GM18498 (cell line): ENCODE measurements around the gene ARL6IP4.
"Not testable (repeated sequence)": the region's sequence is repeated elsewhere in the genome, so short reads cannot be mapped to it uniquely, and the experiment has no call there.

Source experiments
- ATAC-seq: cut with Tn5 transposase; IDR thresholded peaks from one replicate; pipeline ENCODE4 v1.9.1; 2021; ENCODE audit warnings: mild to moderate bottlenecking, moderate library complexity; ENCODE audit not compliant: unreplicated experiment

The ARL6IP4 gene

DNA sequence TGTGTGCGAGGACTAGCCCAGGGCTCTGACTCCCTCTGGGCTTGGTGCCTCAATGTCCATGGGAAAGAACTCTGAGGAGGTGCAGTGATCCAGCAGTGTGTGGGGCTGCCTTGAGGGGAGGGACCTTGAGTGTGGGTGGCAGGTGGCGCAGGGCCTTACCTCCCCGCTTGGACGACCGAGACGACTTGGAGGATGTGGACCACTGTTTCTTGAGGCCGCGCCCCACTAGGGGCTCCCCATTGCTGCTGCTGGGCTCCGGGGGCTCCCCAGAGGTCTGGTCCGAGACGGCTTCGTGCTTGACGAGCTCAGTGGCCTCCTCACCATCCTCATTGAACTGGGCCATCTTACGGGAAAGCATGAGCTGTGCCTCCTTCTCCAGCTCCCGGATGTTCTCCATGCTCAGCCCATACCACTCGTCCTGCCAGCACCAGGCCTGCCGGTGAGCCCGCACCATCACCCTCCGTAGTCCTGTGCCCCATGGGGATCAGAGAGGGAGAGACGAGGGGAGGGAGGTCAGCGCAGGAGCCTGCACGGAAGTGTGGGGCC lies 24.7 kb downstream of the ARL6IP4 start:
- no peak for ATAC-seq

DNA sequence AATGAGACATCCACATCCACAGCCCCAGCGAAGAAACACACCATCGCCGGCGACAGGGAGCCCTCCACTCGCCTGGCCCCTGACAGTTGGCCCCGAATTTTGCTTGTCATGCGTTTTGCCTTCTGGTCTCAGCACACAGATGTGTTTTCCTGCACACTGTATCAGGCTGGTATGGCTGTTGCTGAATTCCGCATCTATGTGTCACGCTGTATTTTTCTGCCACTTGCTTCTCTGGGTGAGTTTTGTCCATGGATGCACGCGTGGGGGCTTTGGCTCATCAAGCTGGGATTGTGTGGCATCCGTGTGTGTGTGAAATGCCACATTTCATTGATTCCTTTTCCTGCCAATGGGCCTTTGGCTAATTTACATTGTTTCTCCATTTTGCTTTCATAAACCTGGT lies 26.5 kb downstream of the ARL6IP4 start:
- ATAC-seq, result no peak

DNA sequence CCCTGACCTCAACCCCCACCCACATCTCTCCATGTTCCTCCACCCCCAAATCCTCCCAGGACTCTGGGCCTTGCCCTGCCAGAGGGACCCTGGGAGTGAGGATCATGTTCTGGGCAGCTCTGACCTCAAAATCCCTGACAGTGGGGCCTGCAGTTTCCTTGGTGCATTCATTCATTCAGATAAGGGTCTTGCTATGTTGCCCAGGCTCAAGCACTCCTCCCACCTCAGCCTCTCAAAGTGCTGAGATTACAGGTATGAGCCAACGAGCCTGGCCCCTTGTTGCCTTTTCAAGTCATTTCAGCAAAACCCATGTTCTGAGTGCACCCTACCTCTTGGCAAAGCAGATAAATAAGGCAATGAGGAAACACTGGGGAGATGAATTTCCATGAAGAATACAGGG lies 29.6 kb downstream of the ARL6IP4 start:
- no peak for ATAC-seq

DNA sequence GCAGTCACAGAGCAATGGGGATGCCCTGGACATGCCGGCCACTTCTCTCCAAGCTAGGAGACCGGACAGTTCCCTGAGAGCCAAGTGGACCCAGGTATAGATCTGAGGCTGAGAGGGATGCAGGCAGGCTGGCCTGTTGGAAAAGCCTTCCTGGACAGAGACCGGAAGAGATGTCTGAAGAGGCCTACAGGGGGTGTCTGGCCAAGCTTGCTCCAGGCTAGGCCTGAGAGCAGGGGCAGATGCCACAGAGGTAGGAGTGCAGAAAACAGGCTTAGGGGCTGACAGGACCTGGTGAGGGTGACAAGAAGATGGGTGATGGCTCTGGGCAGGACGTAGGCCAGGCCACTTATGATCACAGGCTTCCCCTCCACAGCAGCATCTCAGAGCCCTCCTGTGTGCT lies 30.2 kb downstream of the ARL6IP4 start:
- no peak for ATAC-seq

DNA sequence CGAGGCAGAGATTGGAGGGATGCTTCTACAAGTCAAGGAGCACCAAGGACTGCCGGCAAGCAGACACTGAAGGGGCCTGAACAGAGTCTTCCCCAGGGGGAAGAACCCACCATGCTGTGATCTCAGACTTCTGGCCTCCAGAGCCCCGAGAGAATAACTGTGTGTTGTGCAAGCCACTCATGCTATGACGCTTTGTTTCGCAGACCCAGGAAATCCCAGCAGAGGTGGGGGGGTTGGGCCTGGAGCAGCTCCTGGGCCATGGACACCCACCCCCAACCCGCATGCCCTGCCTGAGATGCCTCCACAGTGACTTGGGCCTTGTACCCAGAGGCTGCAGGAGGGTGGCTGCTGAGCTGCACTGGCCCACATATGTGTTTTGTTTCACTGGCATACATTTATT lies 31.2 kb downstream of the ARL6IP4 start:
- no peak for ATAC-seq

DNA sequence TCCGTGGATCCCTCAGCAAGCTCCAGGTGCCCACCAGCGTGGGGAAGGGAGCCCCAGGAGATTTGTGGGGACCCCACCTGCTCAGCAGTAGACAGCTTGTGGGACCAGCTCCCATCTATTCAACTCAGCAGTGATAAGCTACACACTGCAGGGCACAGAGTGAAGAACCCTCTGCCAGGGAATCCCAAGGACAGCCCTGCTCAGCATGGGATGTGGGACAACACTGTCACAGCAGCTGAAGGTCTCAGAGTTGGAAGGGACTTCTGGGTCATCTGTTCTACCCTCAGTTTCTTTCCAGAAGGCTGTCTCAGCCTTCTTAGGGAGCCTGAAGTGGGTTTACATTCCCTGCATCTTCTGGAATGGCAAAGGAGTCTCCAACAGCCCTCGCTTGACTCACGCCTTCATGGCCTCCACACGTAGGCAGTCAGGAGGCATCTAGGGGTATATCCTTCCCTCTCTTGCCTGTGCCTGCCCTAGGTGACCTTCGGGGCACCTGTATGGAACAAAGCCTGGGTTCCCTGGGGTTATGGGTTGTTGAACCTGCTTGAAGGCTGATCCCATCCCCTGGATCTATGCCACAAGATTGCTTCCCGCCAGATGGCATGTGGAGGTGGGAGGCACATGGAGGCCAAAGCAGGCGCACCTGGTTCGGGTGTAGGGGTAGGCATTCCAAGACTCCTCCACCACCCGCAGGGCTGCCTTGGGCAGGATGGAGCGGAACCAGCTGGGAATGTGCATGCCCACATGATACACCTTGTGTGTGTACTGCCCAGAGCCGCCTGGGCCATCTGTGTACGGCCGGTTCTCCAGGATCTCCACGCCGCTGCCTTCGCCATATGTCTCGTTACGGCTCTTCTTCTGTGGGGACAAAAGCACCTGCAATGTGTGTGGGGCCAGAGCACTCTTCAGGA lies 33.0 kb downstream of the ARL6IP4 start:
- ATAC-seq, result no peak

DNA sequence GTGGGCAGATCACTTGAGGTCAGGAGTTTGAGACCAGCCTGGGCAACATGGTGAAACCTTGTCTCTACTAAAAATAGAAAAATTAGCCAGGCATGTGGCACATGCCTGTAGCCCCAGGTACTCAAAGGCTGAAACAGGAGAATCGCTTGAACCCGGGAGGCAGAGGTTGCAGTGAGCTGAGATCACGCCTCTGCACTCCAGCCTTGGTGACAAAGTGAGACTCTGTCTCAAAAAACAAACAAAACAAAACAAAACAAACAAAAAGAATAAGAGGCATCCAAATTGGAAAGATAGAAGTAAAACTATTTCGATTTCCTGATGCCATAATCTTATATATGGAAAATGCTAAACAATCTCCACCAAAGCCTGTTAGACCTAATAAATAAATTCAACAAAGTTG lies 34.0 kb downstream of the ARL6IP4 start:
- ATAC-seq, result not testable (repeated sequence)

DNA sequence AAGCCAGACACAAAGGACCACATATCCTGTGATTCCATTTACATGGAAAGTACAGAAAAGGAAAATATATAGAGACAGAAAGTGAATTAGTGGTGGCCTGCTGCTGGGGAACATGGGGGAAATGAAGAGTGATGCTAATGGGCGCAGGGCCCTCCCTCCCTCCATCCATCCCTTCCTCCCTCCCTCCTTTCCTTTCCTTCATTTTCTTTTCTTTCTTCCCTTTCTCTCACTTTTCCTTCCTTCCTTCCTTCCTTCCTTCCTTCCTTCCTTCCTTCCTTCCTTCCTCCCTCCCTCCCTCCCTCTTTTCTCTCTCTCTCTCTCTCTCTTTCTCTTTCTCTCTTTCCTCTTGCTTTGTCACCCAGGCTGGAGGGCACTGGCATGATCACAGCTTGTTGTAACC lies 37.3 kb downstream of the ARL6IP4 start:
- ATAC-seq, result no peak

DNA sequence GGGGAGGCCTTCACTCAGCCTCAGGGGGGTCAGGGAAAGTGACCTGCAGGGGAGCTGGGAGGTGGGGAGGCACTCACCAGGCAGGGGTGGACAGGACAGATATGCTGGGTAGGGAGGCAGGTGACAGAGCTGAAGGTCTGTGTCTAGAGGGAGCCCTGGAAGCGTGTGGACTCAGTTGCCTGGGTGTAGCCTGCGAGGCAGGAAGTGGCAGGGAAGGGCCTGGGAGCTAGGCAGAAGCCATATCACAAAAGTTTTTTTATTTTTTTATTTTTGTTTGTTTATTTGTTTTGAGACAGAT lies 39.3 kb downstream of the ARL6IP4 start:
- no peak for ATAC-seq

DNA sequence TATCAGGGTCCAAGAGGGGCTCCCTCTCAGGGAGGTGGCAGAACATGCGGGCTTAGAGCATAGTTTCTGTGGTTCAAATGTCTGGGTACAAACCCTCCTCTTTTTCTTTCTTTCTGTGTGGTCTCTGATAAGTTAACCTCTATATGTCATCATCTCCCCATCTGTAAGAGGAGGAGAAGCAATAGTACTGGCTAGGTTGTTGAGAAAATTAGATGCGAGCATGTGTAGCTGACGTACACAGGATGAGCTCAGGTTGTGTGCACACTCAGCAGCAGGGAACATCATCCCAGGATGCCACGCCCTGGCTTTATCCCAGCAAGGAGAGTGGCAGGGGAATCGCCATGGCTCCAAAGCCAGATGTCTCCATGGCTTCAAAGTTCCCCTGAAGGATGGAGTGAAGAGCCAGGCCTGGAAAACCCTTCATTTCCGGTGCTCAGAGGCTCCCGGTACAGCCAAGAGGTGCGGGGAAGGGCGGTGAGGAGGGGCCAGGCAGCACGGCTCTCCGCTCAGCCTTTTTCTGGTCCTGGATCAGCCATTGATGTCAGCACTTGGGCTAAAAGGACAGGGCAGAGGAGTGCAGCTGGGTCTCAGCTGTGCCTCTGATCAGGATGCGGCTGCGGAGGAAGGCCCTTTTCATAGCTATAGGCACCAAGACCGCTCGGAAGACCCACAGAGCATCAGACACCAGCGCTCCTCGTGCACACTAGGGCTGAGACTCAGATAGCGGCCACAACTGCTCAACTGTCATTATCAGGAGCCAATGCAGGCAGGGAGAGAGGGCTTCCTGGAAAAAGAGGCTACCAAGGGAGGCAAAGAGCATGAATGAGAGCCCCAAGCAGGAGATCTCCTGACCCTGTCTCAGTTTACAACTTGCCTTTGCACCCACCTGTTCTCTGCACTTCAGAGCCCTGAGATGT lies 41.5 kb downstream of the ARL6IP4 start:
- ATAC-seq, result no peak

DNA sequence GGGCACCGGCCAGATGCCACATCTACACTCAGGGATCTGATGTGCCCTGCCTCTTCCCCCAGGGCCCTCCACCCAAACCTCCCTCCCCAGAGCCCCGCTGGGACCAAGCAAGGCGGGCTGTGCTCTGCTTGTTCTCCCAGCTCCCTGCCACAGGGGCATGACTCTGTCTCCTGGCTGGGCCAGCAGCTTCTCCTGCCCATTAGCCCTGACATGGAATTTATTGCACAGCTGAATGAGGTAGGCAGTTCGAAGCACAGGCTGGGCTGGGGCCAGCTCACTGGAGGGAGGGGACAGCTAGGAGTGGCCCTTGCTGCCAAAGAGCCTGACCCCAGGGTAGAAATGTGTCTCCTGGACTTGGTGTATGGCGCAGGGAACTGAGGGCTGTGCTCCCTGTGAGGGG lies 42.4 kb downstream of the ARL6IP4 start:
- ATAC-seq, result no peak

DNA sequence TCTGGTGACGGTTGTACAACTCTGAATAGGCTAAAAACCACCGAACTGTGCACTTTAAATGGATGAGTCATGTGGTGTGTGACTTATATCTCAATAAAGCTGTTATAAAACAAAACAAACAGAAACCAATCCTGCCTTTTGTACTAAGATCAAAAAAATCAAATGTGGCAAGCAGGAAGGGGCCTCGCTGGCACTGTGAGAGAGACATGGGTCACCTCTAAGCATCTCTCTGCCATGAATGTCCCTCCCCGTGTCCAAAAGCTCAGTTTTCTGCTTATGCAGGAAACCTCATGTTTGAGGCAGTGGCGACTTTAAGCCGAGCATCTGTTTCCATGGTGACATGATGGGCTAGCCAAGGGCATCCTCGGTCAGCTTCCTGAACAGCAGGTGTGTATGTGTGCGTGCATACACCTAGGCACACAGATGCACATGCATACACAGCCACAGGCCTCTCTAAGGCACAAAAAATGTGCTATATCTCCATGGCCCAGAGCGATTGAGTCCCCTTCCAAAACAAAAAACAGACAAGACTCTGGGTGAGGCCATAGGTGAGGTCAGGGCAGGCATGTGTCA lies 44.4 kb downstream of the ARL6IP4 start:
- no peak for ATAC-seq

DNA sequence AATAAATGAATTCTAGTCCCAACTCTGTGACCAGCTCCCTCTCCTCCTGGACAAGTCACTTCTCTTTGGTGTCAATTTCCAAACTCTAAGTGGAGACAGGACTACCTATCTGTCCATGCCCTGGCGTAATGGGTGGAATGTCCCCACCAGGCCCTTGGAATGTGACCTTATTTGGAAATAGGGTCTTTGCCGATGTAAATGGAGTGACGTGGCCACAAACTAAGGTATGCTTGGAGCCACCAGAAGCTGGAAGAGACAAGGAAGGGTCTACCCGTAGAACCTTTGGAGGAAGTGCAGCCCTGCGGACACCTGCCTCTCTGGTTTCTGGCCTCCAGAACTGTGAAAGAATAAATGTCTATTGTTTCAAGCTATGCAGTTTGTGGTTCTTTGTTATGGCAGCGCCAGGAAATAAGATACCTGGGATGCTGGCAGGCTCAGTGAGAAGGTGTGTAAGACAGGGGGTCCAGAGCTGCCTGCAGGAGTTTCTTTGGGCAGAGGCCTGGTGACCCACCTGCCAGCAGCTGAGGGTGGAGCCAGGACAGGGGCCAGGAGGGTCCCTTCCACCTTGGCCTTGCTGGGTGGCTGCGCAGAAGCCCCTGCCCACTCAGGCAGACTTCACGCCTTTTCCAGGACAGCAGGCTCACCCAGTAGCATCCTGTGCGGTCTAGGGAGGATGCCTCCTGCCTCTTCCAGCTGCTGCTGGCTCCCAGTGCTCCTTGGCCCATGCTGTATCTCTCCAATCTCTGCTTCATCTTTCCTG lies 45.8 kb downstream of the ARL6IP4 start:
- ATAC-seq, result no peak

DNA sequence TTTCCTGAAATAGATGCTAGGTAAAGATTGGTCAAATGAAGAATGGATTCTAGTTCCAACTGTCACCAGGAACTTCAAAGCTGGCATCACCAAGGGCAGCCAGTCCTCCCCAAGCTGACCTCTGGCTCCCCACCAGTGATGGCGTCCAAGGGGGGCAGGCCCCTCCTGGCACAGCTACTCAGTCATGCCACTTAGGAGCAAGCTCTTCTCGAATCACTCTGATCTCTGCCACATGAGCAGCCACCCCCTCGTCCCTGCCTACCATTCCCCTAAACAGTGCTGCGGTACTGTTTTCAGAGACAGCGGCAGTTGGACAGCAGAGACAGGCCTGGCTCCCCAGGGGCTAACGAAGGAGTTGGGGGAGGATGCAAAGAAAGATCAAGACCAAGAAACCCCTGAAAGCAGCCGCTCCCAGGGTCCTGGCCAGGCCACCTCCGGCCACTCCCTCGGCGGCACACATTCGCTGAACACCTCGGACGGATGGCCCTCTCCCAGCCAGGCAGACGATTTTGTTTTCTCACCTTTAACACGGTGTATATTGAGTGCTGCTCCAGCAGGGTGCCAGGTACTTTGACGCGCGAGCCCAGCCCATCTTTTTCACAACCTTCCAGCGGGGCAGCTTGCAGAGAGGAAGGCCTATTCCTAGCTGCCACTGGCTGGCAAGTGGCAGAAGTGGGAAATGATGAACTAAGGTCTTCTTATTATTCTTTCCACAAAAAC lies 47.4 kb downstream of the ARL6IP4 start:
- no peak for ATAC-seq

DNA sequence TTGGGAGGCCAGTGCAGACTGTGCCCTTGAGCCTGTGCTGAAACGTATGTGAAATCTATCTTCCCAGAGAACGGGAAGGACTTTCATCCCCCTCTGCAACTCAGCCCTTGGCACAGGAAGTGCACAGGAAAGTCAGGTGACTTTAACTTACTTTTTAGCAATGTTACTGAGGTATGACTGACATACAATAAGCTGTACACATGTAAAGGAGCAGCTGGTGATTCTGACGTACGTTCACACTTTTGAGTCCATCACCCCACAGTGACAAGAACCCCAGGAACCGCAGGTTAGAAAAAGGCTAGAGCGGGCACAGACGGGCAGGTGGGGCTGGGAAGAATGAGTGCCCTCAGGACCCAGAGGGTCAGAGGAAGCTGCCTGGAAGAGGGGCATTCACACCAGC lies 48.0 kb downstream of the ARL6IP4 start:
- ATAC-seq, result no peak

DNA sequence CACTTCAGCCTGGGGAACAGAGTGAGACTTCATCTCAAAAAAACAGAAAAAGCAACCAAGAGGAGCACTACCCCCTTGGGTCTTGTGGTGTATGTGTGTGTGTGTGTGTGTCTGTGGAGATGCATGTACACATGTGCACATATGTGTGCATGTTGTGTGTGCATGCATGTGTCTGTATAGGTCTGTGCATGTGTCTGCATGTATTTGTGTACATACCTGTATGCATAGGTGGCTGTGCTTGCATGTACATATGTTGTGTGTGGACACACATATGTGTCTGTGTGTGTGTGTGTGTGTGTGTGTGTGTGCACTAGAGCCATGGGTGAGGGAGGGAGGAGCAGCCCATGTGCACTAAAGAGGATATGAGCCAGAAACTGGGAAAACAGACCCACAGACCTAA lies 49.1 kb downstream of the ARL6IP4 start:
- ATAC-seq, result no peak

DNA sequence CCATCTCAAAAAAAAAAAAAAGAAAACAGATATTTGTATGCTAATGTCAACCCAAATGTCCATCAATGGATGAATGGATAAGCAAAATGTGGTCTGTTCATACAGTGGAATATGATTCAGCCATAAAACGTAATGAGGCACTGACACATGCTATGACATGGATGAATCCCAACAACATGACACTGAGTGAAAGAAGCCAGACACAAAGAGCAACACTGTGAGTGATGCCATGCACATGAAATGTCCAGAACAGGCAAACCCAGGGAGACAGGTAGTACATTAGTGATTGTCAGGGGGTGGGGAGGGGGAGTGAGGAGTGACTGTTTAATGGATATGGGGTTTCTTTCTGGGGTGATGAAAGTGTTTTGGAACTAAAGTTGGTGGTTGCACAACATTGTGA lies 50.2 kb downstream of the ARL6IP4 start:
- ATAC-seq, result no peak

DNA sequence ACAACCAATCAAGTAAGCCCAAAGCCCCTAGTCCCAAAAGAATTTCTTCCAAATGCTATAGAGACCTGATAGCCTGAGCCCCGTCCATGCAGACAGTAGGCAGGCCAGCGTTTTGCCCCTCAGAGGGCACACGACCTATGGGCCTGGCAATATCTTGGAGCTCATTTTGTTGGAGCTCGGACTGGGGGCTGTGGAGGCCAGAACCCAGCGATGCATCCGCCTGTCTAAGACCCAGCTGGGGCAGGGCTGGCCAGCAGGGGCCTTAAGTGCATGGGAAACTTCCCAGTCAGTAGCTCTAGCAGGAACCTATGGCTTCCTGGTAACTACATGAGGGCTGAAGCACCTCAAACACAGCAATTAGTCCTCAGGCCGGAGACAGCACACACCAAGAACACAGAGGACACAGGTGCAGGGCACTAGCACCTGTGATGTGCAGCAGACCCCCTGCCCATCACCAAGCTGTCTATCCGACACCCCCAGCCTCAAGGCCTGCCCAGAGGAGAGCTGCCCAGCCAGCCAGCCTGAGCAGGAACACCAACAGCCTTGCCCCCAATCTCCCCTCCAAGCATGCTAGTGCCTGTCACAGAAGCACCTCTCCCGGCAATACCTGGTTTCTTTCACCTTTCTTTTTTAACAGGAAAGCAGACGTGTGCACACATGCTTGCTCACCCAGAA lies 50.8 kb downstream of the ARL6IP4 start:
- no peak for ATAC-seq
